ENCODE results near the gene MAGI1.

DNA sequence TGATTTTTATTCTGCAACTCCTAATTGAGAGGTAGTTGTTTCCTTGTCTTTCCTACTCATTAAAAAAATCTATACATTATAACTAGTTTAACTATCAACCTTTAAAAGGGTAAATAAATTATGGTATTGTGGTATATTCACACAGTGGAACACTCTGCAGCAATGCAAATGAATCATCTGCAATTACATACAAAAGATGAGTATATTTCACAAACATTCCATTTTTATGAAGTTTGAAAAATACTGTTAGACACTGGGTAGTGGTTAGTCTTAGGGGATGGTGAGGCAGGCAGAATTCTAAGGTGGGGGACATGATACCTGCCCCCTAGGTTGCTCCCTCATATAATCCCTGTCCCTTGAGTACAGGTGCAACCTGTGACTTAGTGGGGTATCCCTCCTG, 44.0 kb upstream of the MAGI1 start:
- TF ChIP-seq, protein P1, sequence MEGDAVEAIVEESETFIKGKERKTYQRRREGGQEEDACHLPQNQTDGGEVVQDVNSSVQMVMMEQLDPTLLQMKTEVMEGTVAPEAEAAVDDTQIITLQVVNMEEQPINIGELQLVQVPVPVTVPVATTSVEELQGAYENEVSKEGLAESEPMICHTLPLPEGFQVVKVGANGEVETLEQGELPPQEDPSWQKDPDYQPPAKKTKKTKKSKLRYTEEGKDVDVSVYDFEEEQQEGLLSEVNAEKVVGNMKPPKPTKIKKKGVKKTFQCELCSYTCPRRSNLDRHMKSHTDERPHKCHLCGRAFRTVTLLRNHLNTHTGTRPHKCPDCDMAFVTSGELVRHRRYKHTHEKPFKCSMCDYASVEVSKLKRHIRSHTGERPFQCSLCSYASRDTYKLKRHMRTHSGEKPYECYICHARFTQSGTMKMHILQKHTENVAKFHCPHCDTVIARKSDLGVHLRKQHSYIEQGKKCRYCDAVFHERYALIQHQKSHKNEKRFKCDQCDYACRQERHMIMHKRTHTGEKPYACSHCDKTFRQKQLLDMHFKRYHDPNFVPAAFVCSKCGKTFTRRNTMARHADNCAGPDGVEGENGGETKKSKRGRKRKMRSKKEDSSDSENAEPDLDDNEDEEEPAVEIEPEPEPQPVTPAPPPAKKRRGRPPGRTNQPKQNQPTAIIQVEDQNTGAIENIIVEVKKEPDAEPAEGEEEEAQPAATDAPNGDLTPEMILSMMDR (IDR thresholded peaks at IDR 0.05), result no peak
- TF ChIP-seq POLR2A (IDR thresholded peaks at IDR 0.05) (no peak), POLR2AphosphoS5 (IDR thresholded peaks at IDR 0.05; ENCODE audit: insufficient read depth in 1 of 2, low read depth in 1 of 2) (no peak)

All from vagina (tissue), 2 donors.